Gastrocnemius medialis (tissue), 4 donors: ENCODE data around the gene ZNF32.

Source experiments
- POLR2A ChIP-seq, 2 donors: fragments of 450-650 bp; IDR thresholded peaks; one replicate each; pipeline ENCODE4 v1.6.1; 2017; ENCODE audit warnings: antibody characterized with exemption in 2 of 2, mild to moderate bottlenecking in 2 of 2, moderate library complexity in 2 of 2
- TF ChIP-seq, protein P1 (sequence below), 5 experiments: fragments of 450-650 bp in 3 of 5; fragments of 200-600 bp in 2 of 5; sonication (generic) in 2 of 5; IDR thresholded peaks in 4 of 5; conservative IDR thresholded peaks in 1 of 5; 1 replicate in 4 of 5; 2 replicates in 1 of 5; pipeline ENCODE4 v1.5.1; 2016 to 2019; ENCODE audit warnings: antibody characterized with exemption in 5 of 5, mild to moderate bottlenecking in 3 of 5, moderate library complexity in 3 of 5

DNA sequence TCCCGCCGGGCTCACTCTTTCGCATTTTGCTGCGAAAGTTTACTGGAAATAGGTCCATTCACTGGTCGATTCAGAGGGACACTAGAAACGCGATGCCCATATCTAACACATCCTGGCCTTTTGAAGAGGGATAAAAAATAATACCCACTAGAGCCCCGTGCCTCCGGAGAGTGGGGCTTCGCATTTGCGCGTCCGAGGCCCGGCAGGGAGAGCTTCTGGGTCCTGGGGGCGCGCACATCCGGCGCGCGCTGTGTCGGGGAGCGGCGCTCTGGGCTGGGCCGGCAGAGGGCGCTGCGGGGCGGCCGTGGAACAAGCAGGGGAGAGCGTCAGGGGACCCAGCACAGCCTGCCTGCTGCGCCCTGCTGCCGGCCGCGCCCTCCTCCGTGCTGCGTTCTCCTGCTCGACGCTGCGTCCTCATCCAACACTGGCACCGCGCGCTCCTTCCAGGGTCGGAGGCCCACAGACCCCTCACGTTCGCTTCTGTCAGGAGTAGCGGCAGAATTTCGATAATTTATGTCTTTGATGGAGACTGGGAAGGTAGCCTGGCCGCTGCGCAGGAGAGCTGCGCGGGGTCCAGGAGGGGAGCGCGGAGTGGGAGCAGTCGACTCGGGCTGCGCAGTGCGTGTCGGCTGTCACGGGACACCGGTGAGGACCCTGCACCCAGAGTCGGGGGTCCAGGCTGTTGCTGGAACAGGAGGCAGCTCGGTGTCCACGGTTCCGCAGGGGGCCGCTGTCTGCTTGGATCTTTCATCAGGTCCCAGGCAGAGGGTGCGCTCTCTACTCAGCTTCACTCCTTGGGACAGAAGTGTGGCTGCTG lies 41.5 kb upstream of the ZNF32 start:
- TF ChIP-seq, protein P1, sequence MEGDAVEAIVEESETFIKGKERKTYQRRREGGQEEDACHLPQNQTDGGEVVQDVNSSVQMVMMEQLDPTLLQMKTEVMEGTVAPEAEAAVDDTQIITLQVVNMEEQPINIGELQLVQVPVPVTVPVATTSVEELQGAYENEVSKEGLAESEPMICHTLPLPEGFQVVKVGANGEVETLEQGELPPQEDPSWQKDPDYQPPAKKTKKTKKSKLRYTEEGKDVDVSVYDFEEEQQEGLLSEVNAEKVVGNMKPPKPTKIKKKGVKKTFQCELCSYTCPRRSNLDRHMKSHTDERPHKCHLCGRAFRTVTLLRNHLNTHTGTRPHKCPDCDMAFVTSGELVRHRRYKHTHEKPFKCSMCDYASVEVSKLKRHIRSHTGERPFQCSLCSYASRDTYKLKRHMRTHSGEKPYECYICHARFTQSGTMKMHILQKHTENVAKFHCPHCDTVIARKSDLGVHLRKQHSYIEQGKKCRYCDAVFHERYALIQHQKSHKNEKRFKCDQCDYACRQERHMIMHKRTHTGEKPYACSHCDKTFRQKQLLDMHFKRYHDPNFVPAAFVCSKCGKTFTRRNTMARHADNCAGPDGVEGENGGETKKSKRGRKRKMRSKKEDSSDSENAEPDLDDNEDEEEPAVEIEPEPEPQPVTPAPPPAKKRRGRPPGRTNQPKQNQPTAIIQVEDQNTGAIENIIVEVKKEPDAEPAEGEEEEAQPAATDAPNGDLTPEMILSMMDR (IDR thresholded peaks at IDR 0.05 in 4 of 5, conservative IDR thresholded peaks at IDR 0.05 in 1 of 5): peak; percentile 81 to 95 (median 91)
- TF ChIP-seq POLR2A (IDR thresholded peaks at IDR 0.05): peak in 1 of 2 donors; percentile 10
